DMS79 (cell line): ENCODE results near the gene CNTD1.
"Not testable (repeated sequence)": the region's sequence is repeated elsewhere in the genome, so short reads cannot be mapped to it uniquely, and the experiment has no call there.

Experiments
- DNase-seq: peaks from one replicate; lab custom pipeline; 2025; lab: John Stamatoyannopoulos, UW

CNTD1 gene, protein sequence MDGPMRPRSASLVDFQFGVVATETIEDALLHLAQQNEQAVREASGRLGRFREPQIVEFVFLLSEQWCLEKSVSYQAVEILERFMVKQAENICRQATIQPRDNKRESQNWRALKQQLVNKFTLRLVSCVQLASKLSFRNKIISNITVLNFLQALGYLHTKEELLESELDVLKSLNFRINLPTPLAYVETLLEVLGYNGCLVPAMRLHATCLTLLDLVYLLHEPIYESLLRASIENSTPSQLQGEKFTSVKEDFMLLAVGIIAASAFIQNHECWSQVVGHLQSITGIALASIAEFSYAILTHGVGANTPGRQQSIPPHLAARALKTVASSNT

DNA sequence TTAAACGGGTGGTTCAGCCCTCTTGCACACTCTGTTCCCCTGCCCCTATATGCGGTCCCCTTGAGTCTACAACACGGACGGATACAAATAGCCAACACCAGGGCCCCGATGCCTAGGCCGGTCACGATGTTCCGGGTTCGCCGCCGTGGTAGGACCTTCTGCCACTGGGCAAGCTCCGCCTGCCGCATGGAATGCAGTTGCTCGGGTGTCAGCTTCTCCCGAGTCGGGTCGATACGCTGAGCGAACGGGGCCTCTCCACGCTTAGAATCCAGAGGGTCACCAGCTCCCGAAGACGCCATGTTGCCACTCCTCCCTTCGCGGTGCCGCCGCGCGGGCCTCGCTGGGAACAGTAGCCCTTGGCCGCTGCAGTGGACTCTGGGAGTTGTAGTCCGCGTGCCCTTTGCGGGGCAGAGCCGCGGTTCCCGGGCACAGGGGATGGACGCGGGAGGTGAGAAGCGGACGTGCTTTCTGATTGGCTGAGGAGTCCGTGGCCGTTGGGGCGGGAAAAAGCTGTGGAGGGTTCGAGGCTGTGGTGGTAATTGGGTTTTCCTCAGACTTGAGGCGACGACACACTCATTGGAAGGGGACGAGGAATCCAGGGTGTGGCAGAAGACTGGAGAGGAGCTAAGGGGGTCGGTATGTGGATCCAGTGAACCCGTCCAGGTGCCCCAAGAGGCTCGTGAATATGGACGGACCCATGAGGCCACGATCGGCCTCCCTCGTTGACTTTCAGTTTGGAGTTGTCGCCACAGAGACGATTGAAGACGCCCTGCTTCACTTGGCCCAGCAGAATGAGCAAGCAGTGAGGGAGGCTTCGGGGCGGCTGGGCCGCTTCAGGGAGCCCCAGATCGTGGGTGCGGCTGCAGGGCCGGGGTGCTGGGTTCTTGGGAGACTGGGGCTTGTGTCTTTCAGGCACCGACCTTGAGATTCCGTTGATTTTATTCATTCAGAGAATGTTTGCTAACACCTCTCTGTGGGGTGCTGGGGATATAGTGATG is at the start of gene CNTD1, which contains the start of gene COA3:
TSS of gene CNTD1 (plus strand) at position 479 of the 998 bp plus-strand sequence. CDS start at position 686, 207 bp downstream.
TSS of gene COA3 (minus strand) at position 322 of the 998 bp plus-strand sequence. CDS start at position 299, 23 bp downstream.
- peak; percentile 86 for DNase-seq

- no peak for DNase-seq
These were observed 49.5 kb upstream of the CNTD1 start for GRCh38 chr17:42748908-42749798.

- DNase-seq, result no peak
These were observed 47.8 kb upstream of the CNTD1 start for GRCh38 chr17:42750739-42751344.

DNA sequence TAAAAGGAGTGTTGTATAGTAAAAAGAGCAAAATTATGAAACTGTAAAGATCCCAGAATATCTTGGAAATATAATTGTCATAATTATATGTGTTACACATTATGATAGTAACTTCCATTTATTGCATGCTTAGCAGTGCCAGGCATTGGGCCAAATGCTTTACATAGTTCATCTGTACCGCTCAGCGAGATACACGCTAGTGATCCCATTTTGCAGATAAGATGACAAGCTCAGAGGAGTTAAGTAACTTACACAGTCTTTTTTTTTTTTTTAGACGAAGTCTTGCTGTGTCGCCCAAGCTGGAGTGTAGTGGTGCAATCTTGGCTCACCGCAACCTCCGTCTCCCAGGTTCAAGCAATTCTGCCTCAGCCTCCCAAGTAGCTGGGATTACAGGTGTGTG is 47.0 kb upstream of the CNTD1 start:
- no peak for DNase-seq

- DNase-seq, result peak; percentile 59
These were observed 43.9 kb upstream of the CNTD1 start for GRCh38 chr17:42754782-42755181.

- DNase-seq, result no peak
These were observed 38.5 kb upstream of the CNTD1 start for GRCh38 chr17:42759982-42760651.

DNA sequence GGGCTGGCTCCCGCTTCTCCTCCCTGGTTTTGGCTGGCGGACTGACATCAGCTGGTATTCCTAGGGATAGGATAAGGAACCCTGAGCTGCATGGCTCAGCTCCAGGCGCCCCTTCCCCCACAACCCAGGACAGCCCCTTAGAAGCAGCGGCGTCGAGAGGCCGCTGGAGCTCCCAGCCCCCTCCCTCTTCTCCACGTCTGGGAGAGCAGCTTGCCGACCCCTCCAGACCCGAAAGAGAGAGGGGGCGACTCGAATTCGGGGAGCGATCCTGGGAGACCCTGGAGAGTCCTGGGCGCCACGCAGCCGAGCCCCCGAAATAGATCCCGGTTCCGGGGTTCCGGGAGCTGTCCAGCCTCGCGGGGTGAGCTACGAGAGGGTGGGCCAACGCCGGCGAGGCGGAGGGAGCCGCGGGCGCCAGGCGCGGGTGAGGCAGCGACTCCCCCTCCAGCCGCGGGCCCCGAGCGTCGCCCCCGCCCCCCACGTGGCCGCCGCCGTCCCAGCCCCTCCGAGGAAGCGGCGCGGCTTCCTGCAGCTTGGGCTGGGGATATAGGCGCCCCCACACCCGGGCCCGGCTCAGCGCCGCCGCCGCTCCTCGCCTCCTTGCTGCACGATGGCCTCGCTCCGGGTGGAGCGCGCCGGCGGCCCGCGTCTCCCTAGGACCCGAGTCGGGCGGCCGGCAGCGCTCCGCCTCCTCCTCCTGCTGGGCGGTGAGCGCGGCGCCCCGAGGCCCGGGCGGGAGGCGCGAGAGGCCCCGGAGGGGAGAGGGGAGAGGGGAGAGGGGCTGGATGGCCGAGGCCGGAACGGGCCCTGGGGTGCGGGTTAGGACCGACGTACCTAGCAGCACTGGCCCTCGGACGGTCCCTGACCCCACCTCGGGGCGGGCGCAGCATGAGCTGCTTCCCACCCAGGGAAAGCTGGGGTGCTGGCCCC is 37.7 kb upstream of the CNTD1 start, which contains the start of gene RAMP2:
TSS of gene RAMP2 (plus strand) at position 576 of the 930 bp plus-strand sequence. CDS start at position 611, 35 bp downstream.
- DNase-seq, result peak; percentile 14

DNA sequence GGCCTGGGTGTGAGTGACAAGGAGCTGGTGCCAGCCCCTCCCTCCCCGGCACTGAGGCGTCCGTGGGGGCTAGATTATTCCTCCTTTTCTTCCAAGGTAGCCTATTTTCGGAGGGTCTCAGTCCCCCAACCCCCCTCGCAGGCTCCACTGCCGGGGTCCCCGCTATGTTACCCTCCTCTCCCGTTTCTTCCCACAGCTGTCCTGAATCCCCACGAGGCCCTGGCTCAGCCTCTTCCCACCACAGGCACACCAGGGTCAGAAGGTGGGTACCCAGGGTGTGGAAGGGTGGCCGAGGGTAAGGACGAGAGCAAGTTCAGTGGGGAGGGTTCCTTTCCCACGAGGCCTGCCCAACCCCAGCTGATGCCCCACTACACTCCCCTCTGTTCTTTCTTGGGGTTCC is 37.0 kb upstream of the CNTD1 start:
- no peak for DNase-seq

- no peak for DNase-seq
These were observed 32.5 kb upstream of the CNTD1 start for GRCh38 chr17:42766124-42766523.

GRCh38 chr17:42767512-42767911 is 31.1 kb upstream of the CNTD1 start:
- no peak for DNase-seq

GRCh38 chr17:42768006-42768405 is 30.7 kb upstream of the CNTD1 start:
- not testable (repeated sequence) for DNase-seq

- not testable (repeated sequence) for DNase-seq
These were observed 28.7 kb upstream of the CNTD1 start for GRCh38 chr17:42769964-42770363.

- no peak for DNase-seq
These were observed 25.7 kb upstream of the CNTD1 start for GRCh38 chr17:42772945-42773289.

DNA sequence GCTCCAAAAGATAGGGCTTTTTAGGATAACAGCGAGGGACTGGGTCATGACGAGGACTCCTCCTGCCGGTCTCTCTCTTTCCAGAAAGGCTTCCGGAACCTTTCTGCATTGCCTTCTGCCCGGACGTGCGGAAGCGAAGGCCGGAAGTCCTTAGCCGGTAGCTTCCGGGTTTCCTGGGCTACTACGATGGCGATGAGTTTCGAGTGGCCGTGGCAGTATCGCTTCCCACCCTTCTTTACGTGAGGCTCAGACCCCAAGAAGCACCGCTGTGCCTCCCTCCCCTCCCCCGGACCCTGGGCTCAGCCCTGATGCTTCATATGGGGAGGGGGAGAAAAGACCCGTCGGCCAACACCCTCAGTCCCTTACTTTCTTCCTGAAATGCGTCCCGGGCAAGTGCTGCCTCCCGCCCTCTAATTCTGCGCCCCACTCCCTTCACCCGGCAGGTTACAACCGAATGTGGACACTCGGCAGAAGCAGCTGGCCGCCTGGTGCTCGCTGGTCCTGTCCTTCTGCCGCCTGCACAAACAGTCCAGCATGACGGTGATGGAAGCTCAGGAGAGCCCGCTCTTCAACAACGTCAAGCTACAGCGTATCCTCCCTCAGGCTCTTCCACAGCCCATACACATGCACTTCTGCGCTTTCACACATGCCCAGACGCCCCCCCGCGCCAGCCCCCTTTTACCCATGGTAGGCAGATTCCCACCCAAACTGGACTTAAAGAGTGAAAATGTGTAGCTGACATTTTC is 25.2 kb upstream of the CNTD1 start, which contains the start of gene VPS25:
TSS of gene VPS25 (plus strand) at position 160 of the 746 bp plus-strand sequence. CDS start at position 187, 27 bp downstream.
- peak; percentile 60 for DNase-seq

GRCh38 chr17:42774066-42774745 is 24.5 kb upstream of the CNTD1 start:
- no peak for DNase-seq

DNA sequence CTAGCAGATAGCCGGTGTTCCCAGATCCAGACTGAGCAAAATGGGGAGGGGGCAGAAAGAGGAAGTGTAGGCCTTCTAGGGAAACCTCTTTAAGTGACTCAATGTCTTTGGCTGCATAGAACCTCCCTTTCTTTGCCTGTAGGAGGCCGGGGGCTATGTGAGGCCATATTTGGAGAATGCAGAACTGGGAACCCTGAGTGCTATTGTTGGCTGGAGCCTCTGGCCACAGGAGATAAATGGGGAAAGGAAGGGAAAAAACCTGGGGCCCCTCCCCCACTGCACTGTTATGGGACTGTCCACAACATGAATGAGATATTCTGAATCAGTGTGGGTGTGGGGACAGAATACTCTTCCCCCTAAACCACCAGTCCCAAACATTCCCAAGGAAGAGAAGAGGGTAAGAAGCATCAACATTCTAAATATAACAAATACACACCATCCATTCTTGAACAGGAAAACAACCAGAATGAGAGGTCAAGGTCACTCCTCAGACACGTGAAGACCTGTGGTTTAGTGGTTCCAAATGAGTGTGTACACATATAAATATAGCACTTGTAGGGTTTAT is 23.0 kb upstream of the CNTD1 start:
- DNase-seq, result no peak

DNA sequence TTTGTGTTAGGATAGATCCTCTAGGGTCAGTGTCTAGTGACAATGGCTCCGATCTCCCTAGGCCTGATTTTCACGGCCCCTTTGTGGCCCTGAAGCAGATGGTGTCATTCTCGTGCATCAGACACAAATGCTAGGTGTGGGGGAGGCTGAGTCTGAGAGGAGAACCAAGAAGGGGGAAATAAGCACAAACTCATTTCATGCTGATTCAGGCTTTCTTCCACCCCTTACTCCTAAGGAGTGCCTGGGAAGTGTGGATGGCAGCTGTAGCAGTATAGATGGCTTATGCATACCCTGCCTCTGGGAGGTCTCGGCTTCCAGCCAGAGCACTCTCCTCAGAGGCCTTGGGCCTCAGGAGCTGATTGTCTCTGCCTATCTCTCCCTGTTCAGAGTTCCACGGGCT is 20.1 kb upstream of the CNTD1 start:
- no peak for DNase-seq
